ENCODE data around the gene MTHFD1L.
"Not testable (repeated sequence)": the region's sequence is repeated elsewhere in the genome, so short reads cannot be mapped to it uniquely, and the experiment has no call there.

Gene MTHFD1L

GRCh38 chr6:151036869-151037680 is 171.6 kb downstream of the MTHFD1L start:
- DNase-seq (ENCODE audit: low read depth in 3 of 3, low spot score in 1 of 3), result no peak

GRCh38 chr6:151038616-151039015 is 173.1 kb downstream of the MTHFD1L start:
- DNase-seq (ENCODE audit: low read depth in 3 of 3, low spot score in 1 of 3), result no peak

GRCh38 chr6:151040888-151041521 is 175.5 kb downstream of the MTHFD1L start:
- DNase-seq (ENCODE audit: low read depth in 3 of 3, low spot score in 1 of 3), result not testable (repeated sequence)

GRCh38 chr6:151041686-151042085 is 176.2 kb downstream of the MTHFD1L start:
- no peak for DNase-seq (ENCODE audit: low read depth in 3 of 3, low spot score in 1 of 3)

GRCh38 chr6:151042911-151043330 is 177.4 kb downstream of the MTHFD1L start:
- not testable (repeated sequence) for DNase-seq (ENCODE audit: low read depth in 3 of 3, low spot score in 1 of 3)

GRCh38 chr6:151043944-151044343 is 178.4 kb downstream of the MTHFD1L start:
- DNase-seq (ENCODE audit: low read depth in 3 of 3, low spot score in 1 of 3), result no peak

GRCh38 chr6:151044465-151045441 is 179.3 kb downstream of the MTHFD1L start:
- DNase-seq (ENCODE audit: low read depth in 3 of 3, low spot score in 1 of 3), result no peak

- not testable (repeated sequence) for DNase-seq (ENCODE audit: low read depth in 3 of 3, low spot score in 1 of 3)
Observed at GRCh38 chr6:151045511-151046222, 180.2 kb downstream of the MTHFD1L start.

- DNase-seq (ENCODE audit: low read depth in 3 of 3, low spot score in 1 of 3), result no peak
Observed at GRCh38 chr6:151051164-151051563, 185.7 kb downstream of the MTHFD1L start.

GRCh38 chr6:151052021-151052646 is 186.6 kb downstream of the MTHFD1L start:
- DNase-seq (ENCODE audit: low read depth in 3 of 3, low spot score in 1 of 3), result no peak

- no peak for DNase-seq (ENCODE audit: low read depth in 3 of 3, low spot score in 1 of 3)
Observed at GRCh38 chr6:151054306-151054705, 188.8 kb downstream of the MTHFD1L start.

- no peak for DNase-seq (ENCODE audit: low read depth in 3 of 3, low spot score in 1 of 3)
Observed at GRCh38 chr6:151056230-151056907, 190.9 kb downstream of the MTHFD1L start.

- DNase-seq (ENCODE audit: low read depth in 3 of 3, low spot score in 1 of 3), result no peak
Observed at GRCh38 chr6:151057061-151057460, 191.6 kb downstream of the MTHFD1L start.

- DNase-seq (ENCODE audit: low read depth in 3 of 3, low spot score in 1 of 3), result no peak
Observed at GRCh38 chr6:151058021-151058733, 192.7 kb downstream of the MTHFD1L start.

- DNase-seq (ENCODE audit: low read depth in 3 of 3, low spot score in 1 of 3), result no peak
Observed at GRCh38 chr6:151059612-151060095, 194.2 kb downstream of the MTHFD1L start.

GRCh38 chr6:151060096-151060765 is 194.7 kb downstream of the MTHFD1L start:
- DNase-seq (ENCODE audit: low read depth in 3 of 3, low spot score in 1 of 3), result no peak

- no peak for DNase-seq (ENCODE audit: low read depth in 3 of 3, low spot score in 1 of 3)
Observed at GRCh38 chr6:151060766-151061531, 195.4 kb downstream of the MTHFD1L start.

- DNase-seq (ENCODE audit: low read depth in 3 of 3, low spot score in 1 of 3), result no peak
Observed at GRCh38 chr6:151063352-151063751, 197.8 kb downstream of the MTHFD1L start.
